ENCODE data around the gene RSBN1. TPM values are rescaled to one million over a fixed set of nuclear protein-coding genes. Genes with fewer than 3 reads are reported as not detected.
"Not testable (repeated sequence)": the region's sequence is repeated elsewhere in the genome, so short reads cannot be mapped to it uniquely, and the experiment has no call there.

The RSBN1 gene
- total RNA-seq, 4 donors from 2014 or later = 18.2 to 37.6 (median 24.5) TPM

DNA sequence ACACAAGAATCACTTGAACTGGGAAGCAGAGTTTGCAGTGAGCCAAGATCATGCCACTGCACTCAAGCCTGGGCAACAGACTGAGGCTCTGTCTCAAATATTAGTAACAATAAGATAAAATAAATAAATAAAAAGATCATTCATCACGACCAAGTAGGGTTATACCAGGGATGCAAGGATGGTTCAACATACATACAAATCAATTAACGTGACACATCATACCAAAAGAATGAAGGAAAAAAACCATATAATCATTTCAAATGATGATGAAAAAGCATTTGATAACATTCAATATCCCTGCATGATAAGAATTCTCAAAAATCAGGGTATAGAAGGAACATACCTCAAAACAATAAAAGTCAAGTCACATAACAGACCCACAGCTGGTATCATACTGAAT, 91.3 kb downstream of the RSBN1 start:
- intact Hi-C loops (cut with DNase I; ENCODE audit: low total_unique reads) = no loop called here
- no peak overlapping the region for H3K4me3 ChIP-seq (ENCODE audit: low read depth, poor library complexity, severe bottlenecking)
- no peak for TF ChIP-seq POLR2A (IDR thresholded peaks at IDR 0.05)
- TF ChIP-seq, protein P1, sequence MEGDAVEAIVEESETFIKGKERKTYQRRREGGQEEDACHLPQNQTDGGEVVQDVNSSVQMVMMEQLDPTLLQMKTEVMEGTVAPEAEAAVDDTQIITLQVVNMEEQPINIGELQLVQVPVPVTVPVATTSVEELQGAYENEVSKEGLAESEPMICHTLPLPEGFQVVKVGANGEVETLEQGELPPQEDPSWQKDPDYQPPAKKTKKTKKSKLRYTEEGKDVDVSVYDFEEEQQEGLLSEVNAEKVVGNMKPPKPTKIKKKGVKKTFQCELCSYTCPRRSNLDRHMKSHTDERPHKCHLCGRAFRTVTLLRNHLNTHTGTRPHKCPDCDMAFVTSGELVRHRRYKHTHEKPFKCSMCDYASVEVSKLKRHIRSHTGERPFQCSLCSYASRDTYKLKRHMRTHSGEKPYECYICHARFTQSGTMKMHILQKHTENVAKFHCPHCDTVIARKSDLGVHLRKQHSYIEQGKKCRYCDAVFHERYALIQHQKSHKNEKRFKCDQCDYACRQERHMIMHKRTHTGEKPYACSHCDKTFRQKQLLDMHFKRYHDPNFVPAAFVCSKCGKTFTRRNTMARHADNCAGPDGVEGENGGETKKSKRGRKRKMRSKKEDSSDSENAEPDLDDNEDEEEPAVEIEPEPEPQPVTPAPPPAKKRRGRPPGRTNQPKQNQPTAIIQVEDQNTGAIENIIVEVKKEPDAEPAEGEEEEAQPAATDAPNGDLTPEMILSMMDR (IDR thresholded peaks at IDR 0.05) = no peak
- DNase-seq (ENCODE audit: low spot score in 2 of 2) = no peak
- 95 to 98% methylated on average over 2 of the region's 2 CpGs for WGBS, 2 donors

DNA sequence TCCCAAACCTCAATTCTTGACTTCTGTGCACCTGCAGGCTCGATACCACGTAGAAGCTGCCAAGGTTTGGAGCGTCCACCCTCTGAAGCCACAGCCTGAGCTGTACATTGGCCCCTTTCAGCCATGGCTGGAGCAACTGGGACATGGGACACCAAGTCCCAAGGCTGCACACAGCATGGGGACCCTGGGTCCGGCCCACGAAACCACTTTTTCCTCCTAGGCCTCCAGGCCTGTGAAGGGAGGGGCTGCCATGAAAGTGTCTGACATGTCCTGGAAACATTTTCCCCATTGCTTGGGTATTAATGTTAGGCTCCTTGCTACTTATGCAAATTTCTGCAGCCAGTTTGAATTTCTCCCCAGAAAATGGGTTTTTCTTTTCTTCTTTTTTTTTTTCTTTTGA, 93.7 kb downstream of the RSBN1 start:
- DNase-seq (ENCODE audit: low spot score in 2 of 2); intact Hi-C loops (cut with DNase I; ENCODE audit: low total_unique reads); H3K4me3 ChIP-seq (ENCODE audit: low read depth, poor library complexity, severe bottlenecking): not testable (repeated sequence)
- WGBS, 2 donors = 97 to 98% methylated on average over 5 of the region's 5 CpGs

DNA sequence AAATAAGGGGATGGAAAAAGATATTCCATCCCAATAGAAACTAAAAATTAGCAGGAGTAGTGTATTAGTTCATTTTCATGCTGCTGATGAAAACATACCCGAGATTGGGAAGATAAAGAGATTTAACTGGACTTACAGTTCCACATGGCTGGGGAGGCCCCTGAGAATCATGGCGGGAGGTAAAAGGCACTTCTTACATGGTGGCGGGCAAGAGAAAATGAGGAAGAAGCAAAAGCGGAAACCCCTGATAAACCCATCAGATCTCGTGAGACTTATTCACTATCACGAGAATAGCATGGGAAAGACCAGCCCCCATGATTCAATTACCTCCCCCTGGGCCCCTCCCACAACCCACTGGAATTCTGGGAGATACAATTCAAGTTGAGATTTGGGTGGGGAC, 94.8 kb downstream of the RSBN1 start:
- H3K4me3 ChIP-seq (ENCODE audit: low read depth, poor library complexity, severe bottlenecking); DNase-seq (ENCODE audit: low spot score in 2 of 2); intact Hi-C loops (cut with DNase I; ENCODE audit: low total_unique reads): not testable (repeated sequence)
- WGBS, 2 donors = 97% methylated on average over 6 of the region's 6 CpGs

DNA sequence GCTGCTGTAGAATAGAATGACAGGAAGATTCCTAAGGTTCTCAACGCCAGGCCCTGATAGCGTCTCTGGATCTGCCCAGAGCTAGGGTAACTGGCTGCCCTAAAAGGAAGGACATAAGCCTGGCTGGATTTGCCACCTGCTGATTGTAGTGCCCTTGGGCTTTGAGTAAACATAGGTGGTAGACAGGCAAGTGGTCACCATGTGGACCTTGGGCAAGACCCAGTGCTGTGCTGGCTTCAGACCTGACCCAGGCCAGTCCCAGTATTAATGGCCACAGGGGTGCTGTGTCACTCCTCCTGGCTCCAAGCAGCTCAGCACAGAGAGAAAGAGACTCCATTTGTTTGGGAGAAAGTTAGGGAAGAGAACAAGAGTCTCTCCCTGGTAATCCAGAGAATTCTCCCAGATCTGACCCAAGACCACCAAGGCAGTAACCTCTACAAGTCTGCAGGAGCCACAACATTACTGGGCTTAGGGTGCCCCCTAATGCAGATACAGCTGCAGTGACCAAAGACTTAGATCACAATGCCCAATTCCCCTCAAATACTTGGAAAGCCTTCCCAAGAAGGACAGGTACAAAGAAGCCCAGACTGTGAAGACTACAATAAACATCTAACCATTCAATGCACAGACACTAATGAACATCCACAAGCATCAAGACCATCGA, 97.5 kb downstream of the RSBN1 start:
- 95 to 96% methylated on average over 3 of the region's 3 CpGs for WGBS, 2 donors
- intact Hi-C loops (cut with DNase I; ENCODE audit: low total_unique reads) = no loop called here
- TF ChIP-seq, protein P1 (IDR thresholded peaks at IDR 0.05) = no peak
- TF ChIP-seq POLR2A (IDR thresholded peaks at IDR 0.05) = no peak
- H3K4me3 ChIP-seq (ENCODE audit: low read depth, poor library complexity, severe bottlenecking) = no peak overlapping the region
- DNase-seq (ENCODE audit: low spot score in 2 of 2) = no peak

Other genes starting within 250 kb of the RSBN1 start
- 1 to 10 TPM in 3 of 4 donors, under 1 TPM in 1; 0.65 to 4.8 (median 2.0) TPM for gene PHTF1, start 53.0 kb downstream of the RSBN1 start, total RNA-seq
- gene PTPN22, start 59.2 kb upstream of the RSBN1 start, total RNA-seq = 1 to 10 TPM in 1 of 4 donors, under 1 TPM in 3; 0.56 to 2.3 (median 0.75) TPM
- gene BCL2L15, start 75.1 kb upstream of the RSBN1 start, total RNA-seq = 10 to 100 TPM in 1 of 4 donors, 1 to 10 TPM in 1, under 1 TPM in 1, not detected in 1; 0.17 to 86.4 (median 1.4) TPM
- 10 to 100 TPM in 1 of 4 donors, 1 to 10 TPM in 3; 5.3 to 19.1 (median 5.9) TPM for gene AP4B1, start 92.3 kb upstream of the RSBN1 start, total RNA-seq
- 1 to 10 TPM; 2.1 to 4.4 (median 3.5) TPM for gene DCLRE1B, start 92.8 kb upstream of the RSBN1 start, total RNA-seq
- gene HIPK1, start 116.8 kb upstream of the RSBN1 start, total RNA-seq = 10 to 100 TPM; 47.6 to 58.3 (median 54.5) TPM
- 10 to 100 TPM in 2 of 4 donors, 1 to 10 TPM in 2; 3.7 to 57.9 (median 15.9) TPM for gene OLFML3, start 167.0 kb upstream of the RSBN1 start, total RNA-seq

All from lower leg skin (tissue), 4 donors.